ENCODE measurements around the gene KHDC1L. TPM values are rescaled to one million over a fixed set of nuclear protein-coding genes. Genes with fewer than 3 reads are reported as not detected.
"Not testable (repeated sequence)": the region's sequence is repeated elsewhere in the genome, so short reads cannot be mapped to it uniquely, and the experiment has no call there.

The KHDC1L gene, protein sequence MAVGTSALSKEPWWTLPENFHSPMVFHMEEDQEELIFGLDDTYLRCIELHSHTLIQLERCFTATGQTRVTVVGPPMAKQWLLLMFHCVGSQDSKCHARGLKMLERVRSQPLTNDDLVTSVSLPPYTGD
- not detected for total RNA-seq (ENCODE audit: insufficient read depth, low replicate concordance)

DNA sequence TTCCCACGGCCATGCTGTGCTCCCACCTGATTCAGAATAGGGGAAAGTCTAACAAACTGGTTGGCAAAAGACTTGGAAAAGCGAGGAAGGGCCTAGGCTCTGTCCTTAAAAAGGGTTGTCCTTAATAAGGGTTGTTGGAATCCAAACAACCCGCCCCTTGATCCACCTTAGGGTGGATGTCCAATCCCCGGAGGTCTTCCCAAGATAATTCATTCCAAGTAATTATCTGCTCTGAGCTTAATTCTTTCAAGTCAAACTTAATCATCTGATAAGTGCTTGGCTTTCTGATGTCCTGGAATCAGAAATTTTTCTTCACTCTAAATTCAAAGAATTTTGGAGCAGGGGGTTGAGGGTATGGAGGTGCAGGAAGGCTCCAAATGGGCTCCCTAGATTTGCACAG, at the start of gene KHDC1L:
Gene KHDC1L (minus strand): TSS at position 101 of the 400 bp plus-strand sequence. CDS start 88 bp downstream, at position 13.
- no peak for DNase-seq (ENCODE audit: low spot score)

DNA sequence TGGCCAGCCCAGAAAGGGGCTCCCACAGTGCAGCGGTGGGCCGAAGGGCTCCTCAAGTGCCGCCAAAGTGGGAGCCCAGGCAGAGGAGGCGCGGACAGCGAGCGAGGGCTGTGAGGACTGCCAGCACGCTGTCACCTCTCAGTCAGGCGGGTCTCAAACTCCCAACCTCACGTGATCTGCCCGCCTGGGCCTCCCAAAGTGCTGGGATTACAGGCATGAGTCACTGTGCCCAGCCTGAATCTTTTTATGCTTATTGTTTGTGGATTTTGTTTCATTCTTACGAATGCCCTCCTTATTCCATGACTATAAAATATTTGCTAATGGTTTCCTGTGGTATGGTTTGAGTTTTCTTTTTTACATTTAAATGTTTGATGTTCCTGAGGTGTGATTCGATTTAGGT, 44.0 kb upstream of the KHDC1L start:
- DNase-seq (ENCODE audit: low spot score), result not testable (repeated sequence)

DNA sequence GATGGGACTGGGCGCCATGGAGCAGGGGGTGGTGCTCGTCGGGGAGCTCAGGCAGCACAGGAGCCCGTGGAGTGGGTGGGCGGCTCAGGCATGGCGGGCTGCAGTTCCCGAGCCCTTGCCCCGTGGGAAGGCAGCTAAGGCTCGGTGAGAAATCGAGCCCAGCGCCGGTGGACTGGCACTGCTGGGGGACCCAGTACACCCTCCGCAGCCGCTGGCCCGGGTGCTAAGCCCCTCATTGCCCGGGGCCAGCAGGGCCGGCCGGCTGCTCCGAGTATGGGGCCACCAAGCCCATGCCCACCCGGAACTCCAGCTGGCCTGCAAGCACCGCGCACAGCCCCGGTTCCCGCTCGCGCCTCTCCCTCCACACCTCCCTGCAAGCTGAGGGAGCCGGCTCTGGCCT, 43.6 kb upstream of the KHDC1L start:
- not testable (repeated sequence) for DNase-seq (ENCODE audit: low spot score)

DNA sequence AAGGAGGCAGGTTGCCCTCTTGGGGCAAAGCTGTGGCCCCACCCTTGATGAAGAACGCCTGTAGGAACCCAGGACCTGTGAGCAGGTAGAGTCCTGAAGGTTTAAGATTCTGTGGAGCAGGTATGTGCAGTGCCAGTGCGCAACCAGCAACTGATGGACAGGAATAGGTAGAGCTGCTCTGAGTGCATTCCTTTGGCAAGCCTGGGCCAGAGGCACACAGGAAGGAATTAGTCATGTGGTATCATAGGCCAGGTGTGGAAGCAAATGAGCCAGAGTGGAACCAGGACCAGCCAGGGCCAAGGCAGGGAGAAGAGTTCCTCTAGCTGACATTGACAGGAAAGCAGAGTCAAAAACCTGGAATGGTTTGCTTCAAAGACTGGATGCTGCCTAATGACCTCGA, 39.1 kb upstream of the KHDC1L start:
- peak; percentile 35 for DNase-seq (ENCODE audit: low spot score)

DNA sequence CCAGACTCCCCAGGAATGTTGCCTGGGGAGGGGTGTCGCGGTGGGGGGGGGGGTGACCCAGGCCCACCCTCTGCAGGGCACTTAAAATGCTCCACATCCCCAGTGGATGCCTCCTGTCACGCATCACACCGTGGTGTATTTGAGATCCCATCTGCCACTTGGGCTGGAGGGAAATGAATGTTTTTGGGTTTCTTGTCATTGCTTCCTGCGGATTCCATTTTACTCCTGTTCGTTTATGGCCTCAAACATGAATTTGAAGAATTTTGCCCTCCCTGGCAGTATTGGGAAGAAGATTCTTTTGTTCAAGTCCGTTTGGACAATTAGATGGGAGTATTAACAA, 38.2 kb upstream of the KHDC1L start:
- DNase-seq (ENCODE audit: low spot score), result no peak

DNA sequence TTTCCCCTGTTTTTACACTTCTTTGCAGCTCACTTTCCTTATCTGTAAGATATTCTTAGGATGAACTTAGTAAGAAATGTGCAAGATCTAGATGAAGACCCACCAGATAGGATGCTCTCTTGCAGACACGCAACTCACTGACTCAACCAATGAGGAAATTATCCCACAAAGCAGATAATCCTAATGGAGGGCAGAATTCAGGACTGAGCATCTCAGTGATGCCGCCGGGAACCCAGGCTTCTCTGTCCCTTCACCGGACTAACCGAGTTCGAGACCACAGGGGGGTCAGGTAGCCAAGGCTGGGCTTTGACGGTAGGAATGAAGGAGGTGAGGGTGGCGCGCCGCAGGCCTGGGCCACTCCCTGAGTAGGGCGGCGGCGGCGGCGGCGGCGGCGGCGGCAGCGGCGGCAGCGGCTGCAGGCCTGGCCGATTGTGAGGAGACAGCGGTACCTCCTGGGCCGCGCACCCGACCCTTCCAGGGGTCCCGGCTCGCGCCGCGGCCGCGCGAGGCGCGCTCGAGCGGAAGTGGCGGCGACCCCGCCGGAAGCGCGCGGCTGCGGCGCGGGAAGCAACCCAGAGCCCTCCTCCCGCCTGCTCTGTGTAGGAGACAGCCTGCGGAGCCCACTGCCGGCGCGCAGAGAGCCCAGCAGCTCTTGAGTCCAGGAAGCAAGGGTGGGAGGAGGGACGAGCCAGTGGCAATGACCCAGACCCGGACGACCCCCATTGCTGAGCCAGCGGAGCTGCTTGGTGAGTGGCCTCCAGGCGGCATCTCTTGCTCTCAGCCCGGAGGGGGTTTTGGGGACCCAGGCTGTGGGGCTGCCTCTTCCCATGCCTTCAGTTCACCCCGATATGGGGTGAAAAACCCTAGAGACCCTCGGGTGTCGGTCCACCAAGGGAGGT, 37.6 kb upstream of the KHDC1L start, which contains the start of gene KHDC1:
Gene KHDC1 (minus strand): TSS at position 526 of the 899 bp plus-strand sequence. CDS start 20,679 bp downstream, outside the sequence.
- DNase-seq (ENCODE audit: low spot score), result peak; percentile 67

DNA sequence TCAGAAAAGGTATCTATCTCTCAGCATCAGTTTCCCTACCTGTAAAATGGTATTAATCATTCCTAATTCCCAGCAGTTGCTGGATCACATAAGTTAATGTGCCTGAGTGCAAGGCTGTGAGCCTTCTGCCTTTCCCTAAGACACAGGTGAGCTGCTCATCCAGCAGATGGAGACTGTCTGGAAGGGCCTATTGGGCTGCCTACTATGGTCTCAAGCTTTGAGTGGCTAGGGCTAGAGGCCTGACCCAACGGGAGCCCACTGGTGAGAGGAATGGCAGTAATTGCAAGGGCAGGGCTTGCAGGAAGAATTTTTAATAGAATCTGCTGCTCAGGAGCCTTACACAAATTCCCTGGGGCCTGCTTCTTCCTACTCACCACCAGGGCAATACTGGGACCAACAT, 33.4 kb upstream of the KHDC1L start:
- DNase-seq (ENCODE audit: low spot score), result no peak

DNA sequence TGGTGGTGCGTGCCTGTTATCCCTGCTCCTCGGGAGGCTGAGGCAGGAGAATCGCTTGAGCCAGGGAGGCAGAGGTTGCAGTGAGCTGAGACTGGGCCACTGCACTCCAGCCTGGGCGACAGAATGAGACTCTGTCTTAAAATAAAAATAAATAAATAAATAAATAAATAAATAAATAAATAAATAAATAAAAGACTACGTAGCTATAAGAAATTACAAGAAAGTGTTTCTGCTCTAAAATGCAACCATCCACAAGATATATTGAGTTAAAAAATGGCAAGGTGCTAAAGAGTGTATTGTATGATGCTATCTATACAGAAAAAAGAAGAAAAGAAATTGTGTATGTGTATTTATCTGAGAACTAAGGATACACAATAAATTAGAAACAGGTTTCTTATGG, 29.0 kb upstream of the KHDC1L start:
- DNase-seq (ENCODE audit: low spot score), result not testable (repeated sequence)

DNA sequence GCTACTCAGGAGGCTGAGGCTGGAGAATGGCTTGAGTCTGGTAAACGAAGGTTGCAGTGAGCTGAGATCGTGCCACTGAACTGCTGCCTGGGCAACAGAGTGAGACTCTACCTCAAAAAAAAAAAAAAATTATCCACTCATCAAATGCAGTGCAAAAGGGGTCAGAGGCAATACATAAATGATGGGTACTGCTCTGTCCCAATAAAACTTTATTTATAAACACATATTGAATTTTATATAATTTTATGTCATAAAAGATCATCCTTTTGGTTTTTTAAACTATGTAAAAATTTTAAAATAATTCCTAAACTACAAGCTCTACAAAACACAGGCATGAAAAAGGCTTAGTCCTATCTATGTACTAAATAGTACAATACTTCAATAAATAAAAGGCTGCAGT, 27.4 kb upstream of the KHDC1L start:
- no peak for DNase-seq (ENCODE audit: low spot score)

DNA sequence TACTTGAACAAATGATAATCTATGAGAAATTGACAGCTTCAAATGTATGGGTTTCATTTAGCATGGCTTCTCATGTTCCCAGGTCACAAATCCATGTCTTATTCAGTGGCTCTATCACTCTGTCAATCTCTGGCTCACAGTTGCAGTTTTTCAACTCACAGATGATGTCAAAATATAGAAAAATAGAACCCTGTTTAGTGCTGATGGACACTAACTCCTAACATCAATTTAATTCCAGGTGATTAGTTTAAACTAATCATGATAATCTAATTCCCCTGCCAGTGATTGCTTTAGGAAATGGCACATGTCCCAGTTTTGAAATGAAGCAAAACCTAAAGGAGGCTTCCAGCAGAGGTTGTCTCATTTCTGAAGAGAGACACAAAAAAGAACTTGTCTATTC, 24.7 kb upstream of the KHDC1L start:
- DNase-seq (ENCODE audit: low spot score), result no peak

DNA sequence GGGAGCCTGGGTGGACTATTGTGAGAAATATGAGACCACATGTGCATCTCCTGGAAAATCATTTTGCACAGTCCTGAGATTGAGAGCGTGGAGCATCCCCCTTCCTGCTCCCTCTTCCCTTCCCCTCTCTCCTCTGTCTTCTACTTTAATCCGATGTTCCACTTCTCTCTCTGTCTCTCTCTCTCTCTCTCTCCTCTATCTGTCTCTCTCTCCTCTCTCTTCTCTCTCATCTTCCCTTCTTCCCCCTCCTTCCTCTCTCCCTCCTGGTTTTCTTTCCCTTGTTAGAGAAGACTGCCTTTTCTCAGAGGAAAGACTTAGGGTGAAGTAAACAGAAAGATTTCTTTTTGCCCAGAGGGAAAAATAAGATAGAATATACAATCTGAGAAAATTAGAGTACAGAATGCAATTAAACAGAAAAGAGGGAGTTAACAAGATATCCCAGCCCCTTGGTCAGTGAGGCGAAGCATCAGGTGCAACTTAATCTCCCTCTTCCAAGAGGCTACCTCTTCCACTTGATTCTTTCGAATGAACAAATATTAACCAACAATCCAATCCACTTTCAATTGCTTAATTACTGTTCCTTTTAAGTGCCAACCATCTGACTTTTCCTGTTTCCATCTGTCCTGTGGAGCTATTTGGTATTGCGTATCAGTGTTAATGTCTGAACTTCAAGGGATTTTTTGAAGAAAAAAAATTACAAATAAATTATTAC, 23.1 kb upstream of the KHDC1L start:
- no peak for DNase-seq (ENCODE audit: low spot score)

DNA sequence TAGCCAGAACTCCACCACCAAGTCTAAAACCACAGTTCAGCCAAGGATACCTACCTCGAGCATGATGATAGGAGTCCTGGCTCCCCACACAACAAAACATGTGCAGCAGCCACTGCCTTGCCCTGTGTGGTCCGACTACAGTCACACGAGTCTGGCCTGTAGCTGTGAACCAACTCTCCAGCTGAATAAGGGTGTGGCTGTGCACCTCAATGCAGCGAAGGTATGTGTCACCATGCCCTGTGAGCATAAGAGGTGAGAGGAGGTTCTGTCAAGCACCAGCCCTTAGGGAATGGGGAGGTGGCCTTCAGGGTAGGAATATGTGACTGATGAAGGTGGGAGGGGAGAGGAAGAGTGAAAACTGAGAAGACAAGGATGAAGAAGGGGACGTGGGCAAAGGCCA, 16.7 kb upstream of the KHDC1L start:
- DNase-seq (ENCODE audit: low spot score), result no peak

DNA sequence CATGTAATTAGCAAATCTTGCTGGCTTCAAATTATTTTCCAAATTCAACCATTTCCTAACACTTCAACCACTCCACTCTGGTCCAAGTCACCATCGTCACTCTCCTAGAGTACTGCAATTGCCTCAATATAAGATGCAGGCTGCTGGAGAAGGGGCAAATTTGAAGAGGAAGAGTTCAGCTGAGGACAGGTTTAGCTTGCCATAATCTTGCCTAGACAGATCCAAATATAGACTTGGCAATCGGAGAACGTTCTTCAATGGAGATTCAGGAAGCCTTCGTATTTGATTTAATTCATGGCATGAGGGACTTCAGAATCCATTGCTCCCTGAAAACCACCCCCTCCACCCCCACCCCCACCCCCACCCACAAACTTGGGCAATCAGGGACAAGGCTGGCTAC, 15.4 kb upstream of the KHDC1L start:
- DNase-seq (ENCODE audit: low spot score), result no peak

DNA sequence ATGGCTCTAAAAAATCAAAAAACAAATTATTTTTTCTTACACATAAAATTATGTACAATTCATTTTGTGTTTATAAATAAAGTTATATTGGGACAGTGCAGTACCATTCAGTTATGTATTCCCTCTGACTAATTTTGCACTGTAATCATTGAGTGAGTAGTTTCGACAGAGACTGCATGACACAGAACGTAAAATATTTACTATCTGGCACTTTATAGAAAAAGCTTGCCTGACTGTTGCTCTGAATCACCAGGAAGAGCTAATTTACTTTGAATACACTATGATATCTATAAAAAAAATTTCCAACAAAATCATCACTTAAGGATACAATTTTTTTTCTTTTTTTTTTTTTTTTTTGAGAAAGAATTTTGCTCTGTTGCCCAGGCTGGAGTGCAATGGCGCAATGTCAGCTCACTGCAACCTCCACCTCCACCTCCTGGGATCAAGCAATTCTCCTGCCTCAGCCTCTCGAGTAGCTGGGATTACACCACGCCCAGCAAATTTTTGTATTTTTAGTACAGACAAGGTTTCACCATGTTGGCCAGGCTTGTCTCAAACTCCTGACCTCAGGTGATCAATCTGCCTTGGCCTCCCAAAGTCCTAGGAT, 11.0 kb upstream of the KHDC1L start:
- DNase-seq (ENCODE audit: low spot score), result peak; percentile 8

DNA sequence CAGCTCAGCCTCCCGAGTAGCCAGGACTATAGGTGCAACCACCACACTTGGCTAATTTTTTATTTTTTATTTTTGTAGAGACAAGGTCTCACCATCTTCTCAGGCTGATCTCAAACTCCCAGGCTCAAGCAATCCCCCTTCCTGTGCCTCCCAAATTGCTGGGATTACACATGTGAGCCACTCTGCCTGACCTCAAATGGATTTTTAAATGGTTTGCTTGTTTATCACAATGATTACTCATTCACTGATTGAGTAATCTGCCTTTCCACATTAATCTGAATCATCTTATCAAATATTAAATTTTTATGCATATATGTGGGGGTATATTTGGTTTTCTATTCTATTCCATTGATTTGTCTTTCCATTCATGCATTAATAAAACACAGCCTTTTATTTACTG, 9.4 kb upstream of the KHDC1L start:
- no peak for DNase-seq (ENCODE audit: low spot score)

DNA sequence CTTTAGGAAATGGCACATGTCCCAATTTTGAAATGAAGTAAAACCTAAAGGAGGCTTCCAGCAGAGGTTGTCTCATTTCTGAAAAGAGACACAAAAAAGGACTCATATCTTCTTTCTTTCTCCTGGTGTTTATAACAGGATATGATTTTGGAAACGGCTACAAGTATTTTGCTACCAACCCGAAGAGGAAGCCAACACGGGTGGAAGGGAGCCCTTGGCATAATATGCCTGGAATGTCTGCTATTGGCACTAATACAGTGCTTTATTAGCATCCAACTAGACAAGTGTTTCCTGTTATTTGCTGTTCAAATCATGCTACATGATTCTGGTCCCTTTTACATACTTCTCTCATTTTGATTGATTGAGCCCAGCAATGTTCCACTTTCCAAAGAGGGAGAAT, 8.7 kb upstream of the KHDC1L start:
- DNase-seq (ENCODE audit: low spot score), result not testable (repeated sequence)

DNA sequence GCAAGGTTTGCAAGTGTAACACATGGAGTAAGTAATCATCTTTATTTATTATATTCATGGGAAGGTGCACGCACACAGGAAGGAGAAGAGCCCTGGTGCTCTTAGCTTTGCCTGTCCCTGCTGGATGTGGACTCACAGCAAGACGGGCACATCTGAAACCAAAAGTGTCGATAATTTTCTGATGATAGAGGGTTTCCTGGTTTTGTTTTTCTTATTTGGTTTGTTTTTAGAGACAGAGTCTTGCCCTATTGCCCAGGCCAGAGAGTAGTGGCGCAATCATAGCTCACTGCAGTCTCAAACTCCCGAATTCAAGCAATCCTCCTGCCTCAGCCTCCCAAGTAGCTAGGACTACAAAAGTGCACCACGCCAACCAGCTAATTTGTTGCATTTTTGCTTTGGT, 7.8 kb upstream of the KHDC1L start:
- DNase-seq (ENCODE audit: low spot score), result no peak

DNA sequence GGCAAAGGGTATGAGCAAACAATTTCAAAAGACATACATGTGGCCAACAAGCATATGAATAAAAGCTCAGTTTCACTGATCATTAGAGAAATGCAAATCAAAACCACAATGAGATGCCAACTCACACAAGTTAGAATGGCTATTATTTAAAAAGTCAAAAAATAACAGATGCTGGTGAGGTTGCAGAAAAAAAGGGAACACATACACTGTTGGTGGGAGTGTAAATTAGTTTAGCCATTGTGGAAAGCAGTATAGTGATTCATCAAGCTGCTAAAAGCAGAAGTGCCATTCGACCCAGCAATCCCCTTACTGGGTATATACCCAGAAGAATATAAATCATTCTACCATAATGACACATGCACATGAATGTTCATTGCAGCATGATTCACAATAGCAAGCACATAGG, 6.7 kb upstream of the KHDC1L start:
- no peak for DNase-seq (ENCODE audit: low spot score)

DNA sequence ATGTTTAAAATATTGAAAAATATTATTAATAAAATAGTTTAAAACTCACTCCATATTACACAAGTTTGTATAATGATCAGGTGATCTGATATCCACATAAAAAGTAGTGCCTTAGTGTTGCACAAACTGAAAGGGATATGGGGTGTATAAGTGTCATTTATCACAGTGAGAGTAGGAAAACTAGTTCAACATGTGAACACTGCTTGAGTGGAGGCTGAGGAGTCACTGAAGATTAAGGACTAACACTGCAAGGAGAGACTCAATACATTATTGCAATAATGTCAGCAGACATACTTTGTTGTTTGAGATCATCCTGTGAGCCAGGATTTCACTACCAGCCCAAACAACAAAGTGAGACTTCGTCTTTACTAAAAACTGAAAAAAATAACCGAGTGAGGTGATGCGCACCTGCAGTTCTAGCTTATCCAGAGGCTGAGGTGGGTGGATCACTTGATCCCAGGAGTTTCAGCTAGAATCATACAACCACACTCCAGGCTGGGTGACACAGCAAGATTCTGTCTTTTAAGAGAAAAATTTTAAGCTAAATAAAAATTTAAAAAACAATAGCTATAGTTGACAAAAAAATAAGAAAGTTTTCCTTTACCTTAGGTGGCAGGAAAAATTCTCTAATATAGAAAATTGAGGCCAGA, 2.4 kb upstream of the KHDC1L start:
- DNase-seq (ENCODE audit: low spot score), result no peak

DNA sequence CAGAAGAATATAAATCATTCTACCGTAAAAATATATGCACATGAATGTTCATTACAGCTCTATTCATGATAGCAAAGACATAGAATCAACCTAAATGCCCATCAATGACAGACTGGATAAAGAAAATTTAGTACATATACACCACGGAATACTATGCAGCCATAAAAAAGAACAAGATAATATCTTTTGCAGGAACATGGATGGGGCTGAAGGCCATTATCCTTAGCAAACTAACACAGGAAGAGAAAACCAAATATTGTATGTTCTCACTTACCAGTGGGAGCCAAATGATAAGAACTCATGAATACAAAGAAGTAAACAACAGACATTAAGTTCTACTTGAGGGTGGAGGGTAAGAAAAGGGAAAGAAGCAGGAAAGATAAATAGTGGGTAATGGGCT, 8.4 kb downstream of the KHDC1L start:
- no peak for DNase-seq (ENCODE audit: low spot score)

DNA sequence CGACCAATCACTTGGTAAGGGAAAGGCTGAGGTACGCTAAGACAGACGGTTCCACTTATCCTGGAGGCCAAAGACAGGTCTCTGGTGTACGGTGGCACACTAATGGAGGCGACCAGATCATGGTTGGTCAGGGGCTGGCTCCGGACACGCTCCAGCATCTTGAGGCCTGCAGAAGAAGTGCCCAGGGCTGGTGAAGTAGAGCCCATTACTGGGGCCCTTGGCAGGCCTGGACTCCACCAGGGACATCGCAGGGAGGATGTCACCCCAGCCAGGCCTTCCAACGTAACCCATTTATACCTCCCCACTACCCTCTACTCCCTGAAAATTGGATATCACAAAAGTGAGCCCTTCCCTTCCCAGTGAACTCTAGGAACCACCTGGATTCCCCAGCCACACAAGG, 16.2 kb downstream of the KHDC1L start:
- no peak for DNase-seq (ENCODE audit: low spot score)
